LNCaP clone FGC (cell line): Measurements from ENCODE around the gene RPGRIP1L.

Experiments used
- DNase-seq: peaks from one replicate; pipeline ENCODE4 v3.0.0-alpha.2; 2011; ENCODE audit warnings: low read depth
- H3K4me3 ChIP-seq: 2 replicates; pipeline ENCODE4 v1.5.1; 2011; ENCODE audit warnings: mild to moderate bottlenecking, low read depth, low read length, control low read depth
- TF ChIP-seq, protein P1 (sequence below): IDR thresholded peaks from 2 replicates; pipeline ENCODE4 v1.5.1; 2012; ENCODE audit warnings: mild to moderate bottlenecking; ENCODE audit not compliant: control insufficient read depth, insufficient read depth; ENCODE audit errors: extremely low read depth

The RPGRIP1L gene

DNA sequence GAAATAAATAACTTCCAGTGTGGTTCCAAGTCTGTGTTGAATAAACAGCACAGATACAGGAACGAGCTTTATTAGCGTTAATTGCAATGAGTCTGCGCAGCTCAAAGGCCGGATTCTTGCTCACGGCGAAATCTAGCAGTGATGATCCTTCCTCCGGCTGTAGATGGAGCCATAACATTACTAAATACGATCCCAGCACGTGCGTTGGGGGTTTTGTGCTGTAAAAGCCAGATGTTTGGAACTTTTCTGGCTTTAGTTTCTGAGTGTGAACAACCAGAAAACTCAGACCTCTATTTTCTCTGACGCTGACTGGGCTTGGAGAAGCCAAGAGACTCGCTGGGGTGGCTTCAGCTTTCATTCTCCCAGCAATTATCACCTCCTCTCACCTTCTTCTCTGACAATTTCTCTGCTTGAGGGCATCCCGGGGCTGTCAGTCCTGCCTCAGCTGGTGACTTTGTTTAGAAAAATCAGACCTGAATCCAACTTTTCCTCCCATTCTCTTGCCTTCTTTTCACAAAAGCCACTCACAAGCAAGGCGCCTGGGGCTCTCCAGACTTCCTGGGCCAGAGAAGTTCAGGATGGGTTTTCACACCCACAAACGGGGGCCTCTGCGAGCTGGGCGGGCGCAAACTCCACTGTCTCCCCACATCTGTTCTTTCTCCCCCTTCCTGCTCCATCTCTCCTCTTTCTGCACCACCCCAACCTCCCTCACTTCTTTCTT, 153.5 kb downstream of the RPGRIP1L start:
- DNase-seq: peak; percentile 92
- no peak overlapping the region for H3K4me3 ChIP-seq
- TF ChIP-seq, protein P1, sequence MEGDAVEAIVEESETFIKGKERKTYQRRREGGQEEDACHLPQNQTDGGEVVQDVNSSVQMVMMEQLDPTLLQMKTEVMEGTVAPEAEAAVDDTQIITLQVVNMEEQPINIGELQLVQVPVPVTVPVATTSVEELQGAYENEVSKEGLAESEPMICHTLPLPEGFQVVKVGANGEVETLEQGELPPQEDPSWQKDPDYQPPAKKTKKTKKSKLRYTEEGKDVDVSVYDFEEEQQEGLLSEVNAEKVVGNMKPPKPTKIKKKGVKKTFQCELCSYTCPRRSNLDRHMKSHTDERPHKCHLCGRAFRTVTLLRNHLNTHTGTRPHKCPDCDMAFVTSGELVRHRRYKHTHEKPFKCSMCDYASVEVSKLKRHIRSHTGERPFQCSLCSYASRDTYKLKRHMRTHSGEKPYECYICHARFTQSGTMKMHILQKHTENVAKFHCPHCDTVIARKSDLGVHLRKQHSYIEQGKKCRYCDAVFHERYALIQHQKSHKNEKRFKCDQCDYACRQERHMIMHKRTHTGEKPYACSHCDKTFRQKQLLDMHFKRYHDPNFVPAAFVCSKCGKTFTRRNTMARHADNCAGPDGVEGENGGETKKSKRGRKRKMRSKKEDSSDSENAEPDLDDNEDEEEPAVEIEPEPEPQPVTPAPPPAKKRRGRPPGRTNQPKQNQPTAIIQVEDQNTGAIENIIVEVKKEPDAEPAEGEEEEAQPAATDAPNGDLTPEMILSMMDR: peak; percentile 92
